ENCODE measurements around the gene PITPNC1. TPM values are rescaled to one million over a fixed set of nuclear protein-coding genes. Genes with fewer than 3 reads are reported as not detected.

The PITPNC1 gene
- total and polyA plus RNA-seq, 11 donors: 7.0 to 20.8 (median 11.3) TPM

- no peak for TF ChIP-seq CTCF (IDR thresholded peaks at IDR 0.05)
- no peak for TF ChIP-seq POLR2A (IDR thresholded peaks at IDR 0.05)
- no peak overlapping the region for H3K4me3 ChIP-seq
- intact Hi-C loops (cut with DNase I): loop anchor here in 3 of 10 donors (5.0 to 10.0 kb wide), 2 partner anchors 39 to 49 kb away; no protein-coding TSS in a partner anchor
- ATAC-seq (peak in 2 of 4 donors; percentile 23 to 31), DNase-seq (no peak)
- no peaks in the 10 kb centered on the region for H3K27me3 ChIP-seq
- no peaks in the 10 kb centered on the region for H3K36me3 ChIP-seq
- H3K9me3 ChIP-seq: no peaks in the 10 kb centered on the region
- 71 to 88% (median 80%) methylated on average over 21 of the region's 21 CpGs for WGBS, 4 donors
- H3K4me1 ChIP-seq: peaks cover 0 to 73% (median 28%) of the 10 kb centered on the region in 12 donors
- peak overlapping the region; percentile 39 to 89 (median 78) for H3K27ac ChIP-seq
Observed at GRCh38 chr17:67433248-67433924, 56.3 kb downstream of the PITPNC1 start.

GRCh38 chr17:67434061-67434525 lies 57.0 kb downstream of the PITPNC1 start:
- Histone ChIP-seq H3K27ac (peak overlapping the region; percentile 39 to 89 (median 78)), H3K4me3 (peak overlapping the region in 1 of 12 donors; percentile 16), H3K9me3 (no peaks in the 10 kb centered on the region), H3K36me3 (no peaks in the 10 kb centered on the region), H3K4me1 (peaks cover 0 to 80% (median 28%) of the 10 kb centered on the region in 12 donors), H3K27me3 (no peaks in the 10 kb centered on the region)
- 60 to 71% (median 64%) methylated on average over 6 of the region's 6 CpGs for WGBS, 4 donors
- peak in 1 of 2 donors; percentile 17 for TF ChIP-seq POLR2A (IDR thresholded peaks at IDR 0.05)
- no peak for TF ChIP-seq CTCF (IDR thresholded peaks at IDR 0.05)
- DNase-seq (peak; percentile 57 to 75 (median 70)), ATAC-seq (peak; percentile 79 to 84 (median 82))
- intact Hi-C loops (cut with DNase I): loop anchor here in 3 of 10 donors (5.0 to 10.0 kb wide), 2 partner anchors 38 to 49 kb away; no protein-coding TSS in a partner anchor

- TF ChIP-seq POLR2A (IDR thresholded peaks at IDR 0.05) (no peak), CTCF (IDR thresholded peaks at IDR 0.05) (no peak)
Observed at GRCh38 chr17:67435122-67435521, 58.0 kb downstream of the PITPNC1 start.

GRCh38 chr17:67435786-67436185 lies 58.7 kb downstream of the PITPNC1 start:
- TF ChIP-seq CTCF (IDR thresholded peaks at IDR 0.05): no peak
- no peak overlapping the region for H3K4me3 ChIP-seq
- H3K36me3 ChIP-seq: no peaks in the 10 kb centered on the region
- no peaks in the 10 kb centered on the region for H3K27me3 ChIP-seq
- intact Hi-C loops (cut with DNase I): loop anchor here in 5 of 10 donors (5.0 to 10.0 kb wide), 2 partner anchors 37 to 51 kb away; no protein-coding TSS in a partner anchor
- H3K9me3 ChIP-seq: no peaks in the 10 kb centered on the region
- WGBS, 4 donors: 95 to 97% (median 97%) methylated on average over 5 of the region's 5 CpGs
- peaks cover 0 to 89% (median 36%) of the 10 kb centered on the region in 12 donors for H3K4me1 ChIP-seq
- peak overlapping the region; percentile 39 to 88 (median 78) for H3K27ac ChIP-seq
- DNase-seq: no peak
- no peak for ATAC-seq

More at GRCh38 chr17:67435122-67435521, 58.0 kb downstream of the PITPNC1 start:
- Histone ChIP-seq H3K4me1 (peaks cover 0 to 83% (median 30%) of the 10 kb centered on the region in 12 donors), H3K36me3 (no peaks in the 10 kb centered on the region), H3K27me3 (no peaks in the 10 kb centered on the region), H3K27ac (peak overlapping the region; percentile 39 to 89 (median 78)), H3K4me3 (no peak overlapping the region), H3K9me3 (no peaks in the 10 kb centered on the region)
- no peak for DNase-seq
- peak in 1 of 4 donors; percentile 8 for ATAC-seq
- WGBS, 4 donors: 81 to 83% (median 82%) methylated on average over 5 of the region's 5 CpGs
- intact Hi-C loops (cut with DNase I): loop anchor here in 5 of 10 donors (5.0 to 10.0 kb wide), 2 partner anchors 37 to 50 kb away; no protein-coding TSS in a partner anchor
